ENCODE results near the gene DPM2. TPM values are rescaled to one million over a fixed set of nuclear protein-coding genes. Genes with fewer than 3 reads are reported as not detected.
A peak's percentile ranks its signal among the peaks of the same experiment; 100 is the strongest.

DPM2 gene
- 10 to 100 TPM; 29.4 to 54.5 TPM for total RNA-seq

GRCh38 chr9:127937388-127938297, at the start of gene DPM2:
TSS of gene DPM2 (minus strand) at chr9:127937854. CDS start at chr9:127937820, 34 bp downstream.
- Mint-ChIP-seq H3K4me3 (peak within 1 kb of the TSS; percentile 91), H3K27ac (peak within 1 kb of the TSS; percentile 92), H3K4me1 (peaks cover 33% of the 10 kb centered on the region), H3K9me3 (no peaks in the 10 kb centered on the region), H3K27me3 (no peaks in the 10 kb centered on the region), H3K36me3 (ENCODE audit: low read depth) (peaks cover 55% of the 10 kb centered on the region)
- peak; percentile 97 for ATAC-seq (replicated peaks)

- Mint-ChIP-seq H3K36me3 (ENCODE audit: low read depth) (no peaks in the 10 kb centered on the region), H3K4me3 (no peak overlapping the region), H3K9me3 (no peaks in the 10 kb centered on the region), H3K4me1 (peaks cover 10% of the 10 kb centered on the region), H3K27ac (no peak overlapping the region), H3K27me3 (no peaks in the 10 kb centered on the region)
- ATAC-seq (replicated peaks), result no peak
Observed at GRCh38 chr9:127987103-127987614, 49.5 kb upstream of the DPM2 start.

- Mint-ChIP-seq H3K36me3 (ENCODE audit: low read depth) (no peaks in the 10 kb centered on the region), H3K4me1 (peaks cover 12% of the 10 kb centered on the region), H3K4me3 (no peak overlapping the region), H3K27me3 (no peaks in the 10 kb centered on the region), H3K9me3 (no peaks in the 10 kb centered on the region), H3K27ac (no peak overlapping the region)
- ATAC-seq (replicated peaks), result no peak
Observed at GRCh38 chr9:127985011-127985410, 47.4 kb upstream of the DPM2 start.

GRCh38 chr9:127983847-127984289, 46.2 kb upstream of the DPM2 start:
- no peak for ATAC-seq (replicated peaks)
- no peak overlapping the region for H3K4me3 Mint-ChIP-seq
- H3K27ac Mint-ChIP-seq, result no peak overlapping the region
- H3K36me3 Mint-ChIP-seq (ENCODE audit: low read depth), result peaks cover 4% of the 10 kb centered on the region
- H3K27me3 Mint-ChIP-seq, result no peaks in the 10 kb centered on the region
- peaks cover 15% of the 10 kb centered on the region for H3K4me1 Mint-ChIP-seq
- H3K9me3 Mint-ChIP-seq, result no peaks in the 10 kb centered on the region

- Mint-ChIP-seq H3K4me1 (peaks cover 16% of the 10 kb centered on the region), H3K9me3 (no peaks in the 10 kb centered on the region), H3K27me3 (no peaks in the 10 kb centered on the region), H3K4me3 (peak overlapping the region; percentile 84), H3K36me3 (ENCODE audit: low read depth) (peaks cover 6% of the 10 kb centered on the region), H3K27ac (no peak overlapping the region)
- no peak for ATAC-seq (replicated peaks)
Observed at GRCh38 chr9:127982912-127983311, 45.3 kb upstream of the DPM2 start.

- Mint-ChIP-seq H3K4me1 (peaks cover 17% of the 10 kb centered on the region), H3K36me3 (ENCODE audit: low read depth) (peaks cover 6% of the 10 kb centered on the region), H3K4me3 (peak overlapping the region; percentile 84), H3K27ac (peak overlapping the region; percentile 82), H3K9me3 (no peaks in the 10 kb centered on the region), H3K27me3 (no peaks in the 10 kb centered on the region)
- no peak for ATAC-seq (replicated peaks)
Observed at GRCh38 chr9:127981559-127982121, 44.0 kb upstream of the DPM2 start.

GRCh38 chr9:127980706-127981558, 43.3 kb upstream of the DPM2 start, which contains the start of gene EEIG1:
TSS of gene EEIG1 (minus strand) at chr9:127980989. CDS start at chr9:127980137, 852 bp downstream.
- Mint-ChIP-seq H3K27ac (peak within 1 kb of the TSS; percentile 90), H3K36me3 (ENCODE audit: low read depth) (peaks cover 6% of the 10 kb centered on the region), H3K4me1 (peaks cover 25% of the 10 kb centered on the region), H3K4me3 (peak within 1 kb of the TSS; percentile 96), H3K9me3 (no peaks in the 10 kb centered on the region), H3K27me3 (no peaks in the 10 kb centered on the region)
- peak; percentile 91 for ATAC-seq (replicated peaks)

GRCh38 chr9:127980060-127980705, 42.5 kb upstream of the DPM2 start:
- peak overlapping the region; percentile 96 for H3K4me3 Mint-ChIP-seq
- ATAC-seq (replicated peaks), result peak; percentile 11
- peak overlapping the region; percentile 90 for H3K27ac Mint-ChIP-seq
- no peaks in the 10 kb centered on the region for H3K9me3 Mint-ChIP-seq
- no peaks in the 10 kb centered on the region for H3K27me3 Mint-ChIP-seq
- peaks cover 31% of the 10 kb centered on the region for H3K4me1 Mint-ChIP-seq
- peaks cover 6% of the 10 kb centered on the region for H3K36me3 Mint-ChIP-seq (ENCODE audit: low read depth)

- Mint-ChIP-seq H3K27ac (peak overlapping the region; percentile 90), H3K9me3 (no peaks in the 10 kb centered on the region), H3K27me3 (no peaks in the 10 kb centered on the region), H3K4me1 (peaks cover 29% of the 10 kb centered on the region), H3K36me3 (ENCODE audit: low read depth) (peaks cover 6% of the 10 kb centered on the region), H3K4me3 (peak overlapping the region; percentile 96)
- no peak for ATAC-seq (replicated peaks)
Observed at GRCh38 chr9:127979333-127980059, 41.8 kb upstream of the DPM2 start.

- H3K4me1 Mint-ChIP-seq, result peaks cover 34% of the 10 kb centered on the region
- no peaks in the 10 kb centered on the region for H3K9me3 Mint-ChIP-seq
- H3K36me3 Mint-ChIP-seq (ENCODE audit: low read depth), result peaks cover 6% of the 10 kb centered on the region
- no peak for ATAC-seq (replicated peaks)
- H3K4me3 Mint-ChIP-seq, result peak overlapping the region; percentile 96
- H3K27me3 Mint-ChIP-seq, result no peaks in the 10 kb centered on the region
- peak overlapping the region; percentile 90 for H3K27ac Mint-ChIP-seq
Observed at GRCh38 chr9:127979015-127979332, 41.3 kb upstream of the DPM2 start.

GRCh38 chr9:127977884-127978647, 40.4 kb upstream of the DPM2 start:
- H3K27me3 Mint-ChIP-seq, result no peaks in the 10 kb centered on the region
- H3K36me3 Mint-ChIP-seq (ENCODE audit: low read depth), result peaks cover 6% of the 10 kb centered on the region
- ATAC-seq (replicated peaks), result peak; percentile 13
- peaks cover 36% of the 10 kb centered on the region for H3K4me1 Mint-ChIP-seq
- peak overlapping the region; percentile 96 for H3K4me3 Mint-ChIP-seq
- H3K27ac Mint-ChIP-seq, result peak overlapping the region; percentile 90
- H3K9me3 Mint-ChIP-seq, result no peaks in the 10 kb centered on the region

GRCh38 chr9:127977009-127977883, 39.6 kb upstream of the DPM2 start:
- peak overlapping the region; percentile 90 for H3K27ac Mint-ChIP-seq
- H3K4me1 Mint-ChIP-seq, result peaks cover 41% of the 10 kb centered on the region
- peak overlapping the region; percentile 96 for H3K4me3 Mint-ChIP-seq
- no peak for ATAC-seq (replicated peaks)
- peaks cover 6% of the 10 kb centered on the region for H3K36me3 Mint-ChIP-seq (ENCODE audit: low read depth)
- no peaks in the 10 kb centered on the region for H3K27me3 Mint-ChIP-seq
- no peaks in the 10 kb centered on the region for H3K9me3 Mint-ChIP-seq

All from activated T-helper 17 cell treated with anti-CD3 and anti-CD28 coated beads, Interleukin-2, amount 50 U/mL, for 72 hours (primary cell).